K562 (cell line): ENCODE measurements around the gene BCAN. TPM values are rescaled to one million over a fixed set of nuclear protein-coding genes. Genes with fewer than 3 reads are reported as not detected.

Experiments used
- ATAC-seq: fragments of 200-7000 bp; cut with Tn5 transposase; 3 replicates; pipeline ENCODE4 v1.9.1; 2020; ENCODE audit warnings: moderate library complexity
- BruUV-seq: library from RNA; stranded (reverse); fragments of 400-500 nt; replicated peaks from 2 replicates; lab custom pipeline; 2021; lab: Mats Ljungman, UMichigan
- CTCF ChIA-PET: fragments of 300-600 bp; formaldehyde crosslinking; extraction: SDS; loops from one replicate; lab custom pipeline; 2021; ENCODE audit warnings: low intra/inter-chr PET ratio; lab: Yijun Ruan, JAX
- POLR2A ChIA-PET: fragments of 300-600, 350-650 bp; sonication (Branson Sonifier 250); formaldehyde crosslinking; extraction: SDS; loops from one replicate; lab custom pipeline; 2021; ENCODE audit warnings: antibody characterized with exemption, inconsistent platforms; lab: Yijun Ruan, JAX
- DNase-seq, 4 experiments: peaks; one replicate each; pipeline versions ENCODE4 v3.0.0 to v3.0.0-alpha.2; 2011 to 2018; ENCODE audit warnings: low spot score in 3 of 4, mixed read lengths in 3 of 4; ENCODE audit errors: extremely low read depth in 1 of 4
- FAIRE-seq: peaks from 2 replicates; lab custom pipeline; 2011; peaks lifted over from hg19 to GRCh38; lab: Jason Lieb, UNC
- H2AFZ ChIP-seq: 2 replicates; pipeline ENCODE4 v1.6.0; 2011; ENCODE audit warnings: low read depth, low read length, control low read depth, inconsistent platforms
- H3K27ac ChIP-seq: fragments of 200-600 bp; 3 replicates; pipeline ENCODE4 v1.8.0; 2011; ENCODE audit warnings: low read depth, mild to moderate bottlenecking, control low read depth, inconsistent platforms, low read length, moderate library complexity, mixed read lengths; ENCODE audit errors: extremely low read depth
- H3K27me3 ChIP-seq, 2 experiments: fragments of 300-600 bp in 1 of 2; 2 replicates in 1 of 2; 3 replicates in 1 of 2; pipeline versions ENCODE4 v1.6.0 to v1.8.0; 2011; ENCODE audit warnings: inconsistent platforms in 2 of 2, low read length in 2 of 2, mild to moderate bottlenecking in 1 of 2, mixed read lengths in 1 of 2, moderate library complexity in 1 of 2; ENCODE audit not compliant: control insufficient read depth in 2 of 2, insufficient read depth in 2 of 2
- H3K36me3 ChIP-seq: fragments of 300-600 bp; 3 replicates; pipeline ENCODE4 v1.8.0; 2011; ENCODE audit warnings: mild to moderate bottlenecking, low read length, inconsistent platforms; ENCODE audit not compliant: control insufficient read depth, insufficient read depth
- H3K4me1 ChIP-seq, 2 experiments: fragments of 200-600 bp in 1 of 2; replicated peaks in 1 of 2; 2 replicates in 1 of 2; 3 replicates in 1 of 2; pipeline versions ENCODE4 v1.5.1 to v1.8.0; 2011; ENCODE audit warnings: inconsistent platforms in 2 of 2, low read length in 2 of 2, mild to moderate bottlenecking in 1 of 2, mixed read lengths in 1 of 2, moderate library complexity in 1 of 2; ENCODE audit not compliant: control insufficient read depth in 2 of 2, insufficient read depth in 2 of 2
- H3K4me2 ChIP-seq: 2 replicates; pipeline ENCODE4 v1.6.1; 2011; ENCODE audit warnings: low read length, control low read depth, inconsistent platforms, mixed read lengths; ENCODE audit not compliant: insufficient read depth
- H3K4me3 ChIP-seq: fragments of 200-600 bp; sonication (generic), shearing (Covaris generic); 2 replicates; pipeline ENCODE4 v1.5.1; 2016; ENCODE audit warnings: control low read depth, inconsistent platforms
- H3K79me2 ChIP-seq: fragments of 200-600 bp; 3 replicates; pipeline ENCODE4 v1.8.0; 2011; ENCODE audit warnings: low read length, inconsistent platforms; ENCODE audit not compliant: control insufficient read depth, insufficient read depth
- H3K9ac ChIP-seq, 2 experiments: 2 replicates each; pipeline versions ENCODE4 v1.6.0 to v1.6.1; 2011; ENCODE audit warnings: low read depth in 2 of 2, low read length in 2 of 2, control low read depth in 1 of 2, inconsistent platforms in 1 of 2, mild to moderate bottlenecking in 1 of 2, mixed read lengths in 1 of 2; ENCODE audit not compliant: insufficient read depth in 1 of 2
- H3K9me1 ChIP-seq: one replicate; pipeline ENCODE4 v1.6.0; 2011; ENCODE audit warnings: inconsistent platforms, mild to moderate bottlenecking, low read length, moderate library complexity; ENCODE audit not compliant: control insufficient read depth, insufficient read depth
- H3K9me3 ChIP-seq: replicated peaks from 2 replicates; pipeline ENCODE4 v1.5.1; 2011; ENCODE audit warnings: low read depth, low read length, inconsistent platforms; ENCODE audit not compliant: control insufficient read depth, insufficient read depth
- H4K20me1 ChIP-seq: replicated peaks from 2 replicates; pipeline ENCODE4 v1.6.1; 2011; ENCODE audit warnings: low read length, inconsistent platforms, mixed read lengths; ENCODE audit not compliant: control insufficient read depth, insufficient read depth
- CBX5 ChIP-seq: IDR thresholded peaks from 2 replicates; pipeline ENCODE4 v1.6.1; 2014; ENCODE audit warnings: low read depth, borderline replicate concordance
- FOXM1 ChIP-seq, 2 experiments: fragments of 450-650 bp in 1 of 2; sonication (generic) in 1 of 2; formaldehyde crosslinking in 1 of 2; IDR thresholded peaks; 2 replicates each; pipeline versions ENCODE4 v1.6.1 to v1.9.0; 2017 to 2022; ENCODE audit warnings: low read depth in 2 of 2, mild to moderate bottlenecking in 2 of 2, missing genetic modification reagents in 1 of 2, moderate library complexity in 1 of 2
- MNT ChIP-seq, 2 experiments: fragments of 450-650 bp; conservative IDR thresholded peaks; 2 replicates each; pipeline ENCODE4 v1.6.1; 2017; ENCODE audit warnings: mild to moderate bottlenecking in 2 of 2, moderate library complexity in 2 of 2
- NEUROD1 ChIP-seq: fragments of 150-350 bp; IDR thresholded peaks from 2 replicates; pipeline ENCODE4 v1.6.1; 2014; ENCODE audit warnings: borderline replicate concordance, low read length, low read depth; ENCODE audit not compliant: partially characterized antibody
- YBX1 ChIP-seq: fragments of 450-650 bp; IDR thresholded peaks from 2 replicates; pipeline ENCODE4 v1.7.1; 2016; ENCODE audit warnings: mild to moderate bottlenecking
- ZBED1 ChIP-seq: IDR thresholded peaks from 2 replicates; pipeline ENCODE4 v1.6.1; 2014
- WGBS: fragments of 100-300 bp; shearing (Covaris generic); methylation state at CpG from one replicate; pipeline ENCODE4 v1.1.6; 2016; ENCODE audit warnings: low coverage, mixed read lengths; ENCODE audit not compliant: insufficient coverage; ENCODE audit errors: missing lambda C conversion rate; 5-methylcytosine and 5-hydroxymethylcytosine counted together
- in situ Hi-C: fragments of 300-500 bp; cut with MboI; formaldehyde crosslinking; loops from 4 replicates; pipeline ENCODE4 v1.15.0; 2018; ENCODE audit warnings: inconsistent platforms, mixed read lengths
- intact Hi-C: fragments of 100-400 bp; cut with micrococcal nuclease; formaldehyde crosslinking; loops from 2 replicates; pipeline ENCODE4 v1.14.2; 2022
- polyA plus RNA-seq, 8 experiments: library from polyadenylated mRNA; depleted of rRNA in 4 of 8; stranded (reverse) in 5 of 8; unstranded in 3 of 8; fragments of >200 nt; fragmentation: Nextera tagmentation in 2 of 8; fragmentation: Illumina TruSeq in 1 of 8; extraction: Ambion mirVana in 2 of 8; extraction: Trizol in 1 of 8; gene quantifications; 2 replicates each; pipeline versions ENCODE4 v1.2.1 to v1.2.3, GENCODE V29; 2011 to 2014; ENCODE audit warnings: inconsistent platforms in 1 of 8, missing spikeins in 1 of 8
- total RNA-seq, 7 experiments: library from RNA; depleted of rRNA in 6 of 7; stranded (reverse); fragments of >200 nt in 6 of 7; fragmentation: Illumina TruSeq in 2 of 7; extraction: Trizol in 2 of 7; gene quantifications; 2 replicates each; pipeline versions ENCODE4 v1.2.1 to v1.2.3, GENCODE V29; 2011 to 2021; ENCODE audit warnings: low replicate concordance in 1 of 7

The BCAN gene
- total and polyA plus RNA-seq, 9 of the 15 experiments (the other 6 are each of a cell fraction or from before 2014, with no cell fraction given) = 0.04 to 0.33 (median 0.14) TPM; not detected in 5

GRCh38 chr1:156652131-156652991 is 10.4 kb downstream of the BCAN start (continued):
- TF ChIP-seq YBX1 (no peak), FOXM1 (IDR thresholded peaks at IDR 0.05; ENCODE audit: low read depth) (no peak), FOXM1 (CRISPR knock-in tag; IDR thresholded peaks at IDR 0.05; ENCODE audit: low read depth) (no peak), NEUROD1 (no peak), CBX5 (no peak)

- Histone ChIP-seq H4K20me1 (peaks cover 91% of the 10 kb centered on the region), H2AFZ (no peak overlapping the region), H3K9me1 (peaks cover 52% of the 10 kb centered on the region), H3K4me3 (no peak overlapping the region), H3K9me3 (no peaks in the 10 kb centered on the region), H3K4me1 (peaks cover 15 to 35% of the 10 kb centered on the region in 2 experiments), H3K36me3 (peaks cover 54% of the 10 kb centered on the region; the same call in 2 of the 3 replicates), H3K27ac (no peak overlapping the region), H3K79me2 (peaks cover 51% of the 10 kb centered on the region), H3K9ac (no peak overlapping the region), H3K4me2 (no peak overlapping the region), H3K27me3 (no peaks in the 10 kb centered on the region)
- DNase-seq (no peak), FAIRE-seq (no peak), ATAC-seq (no peak)
- BruUV-seq = no TSS peak
- WGBS = 76% methylated on average over 9 of the region's 9 CpGs
- intact Hi-C loops (no loop called here), in situ Hi-C loops (no loop called here)
- ChIA-PET CTCF (no interaction called here), POLR2A (interaction anchor here (1.1 to 1.6 kb wide), 2 partner anchors 9 to 24 kb away, joined by 4 to 6 read pairs; partner anchors contain the start of gene NES)
- TF ChIP-seq ZBED1 = no peak
- no peak for TF ChIP-seq MNT (conservative IDR thresholded peaks at IDR 0.05)
Observed at GRCh38 chr1:156652992-156653355, 11.1 kb downstream of the BCAN start.
